RWPE1 (cell line): ENCODE measurements around the gene PLSCR1.
A peak's percentile ranks its signal among the peaks of the same experiment; 100 is the strongest.
"Not testable (repeated sequence)": the region's sequence is repeated elsewhere in the genome, so short reads cannot be mapped to it uniquely, and the experiment has no call there.

ENCODE experiments used
- CTCF ChIA-PET: fragments of 350-600 bp; sonication (Branson Sonifier 250); formaldehyde crosslinking; extraction: SDS; loops from one replicate; lab custom pipeline; 2021; lab: Yijun Ruan, JAX
- POLR2A ChIA-PET: fragments of 400-600 bp; formaldehyde crosslinking; extraction: SDS; loops from one replicate; lab custom pipeline; 2020; ENCODE audit warnings: antibody characterized with exemption; ENCODE audit not compliant: low non-redundant PET; lab: Yijun Ruan, JAX
- DNase-seq: peaks from one replicate; pipeline ENCODE4 v3.0.0; 2012; ENCODE audit warnings: low spot score
- H3K27ac ChIP-seq: fragments of 450-650 bp; 2 replicates; pipeline ENCODE4 v1.5.1; 2017
- TF ChIP-seq, protein P1 (sequence below): fragments of 450-650 bp; conservative IDR thresholded peaks from 2 replicates; pipeline ENCODE4 v1.5.1; 2017; ENCODE audit warnings: low read depth, mild to moderate bottlenecking

PLSCR1 gene

DNA sequence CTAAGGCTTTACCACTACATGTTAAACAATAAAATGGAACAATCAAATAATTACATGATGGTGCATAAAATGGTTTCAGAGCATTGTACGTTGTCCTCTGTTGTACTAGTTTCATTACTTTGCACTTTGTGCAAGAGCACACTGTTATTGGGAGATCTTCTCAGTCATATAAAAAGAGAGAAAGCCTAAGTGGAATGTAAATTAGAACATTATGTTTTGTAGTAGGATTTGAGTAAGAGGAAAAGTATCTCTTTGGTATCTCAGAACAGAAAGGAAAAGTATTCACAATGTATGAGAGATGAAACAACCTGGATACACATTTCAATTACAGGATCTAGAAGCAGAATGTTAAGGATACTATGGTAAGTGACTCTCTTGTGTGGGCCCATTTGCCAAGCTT, 48.2 kb downstream of the PLSCR1 start:
- no peak for DNase-seq
- ChIA-PET POLR2A (no interaction called here), CTCF (no interaction called here)
- TF ChIP-seq, protein P1, sequence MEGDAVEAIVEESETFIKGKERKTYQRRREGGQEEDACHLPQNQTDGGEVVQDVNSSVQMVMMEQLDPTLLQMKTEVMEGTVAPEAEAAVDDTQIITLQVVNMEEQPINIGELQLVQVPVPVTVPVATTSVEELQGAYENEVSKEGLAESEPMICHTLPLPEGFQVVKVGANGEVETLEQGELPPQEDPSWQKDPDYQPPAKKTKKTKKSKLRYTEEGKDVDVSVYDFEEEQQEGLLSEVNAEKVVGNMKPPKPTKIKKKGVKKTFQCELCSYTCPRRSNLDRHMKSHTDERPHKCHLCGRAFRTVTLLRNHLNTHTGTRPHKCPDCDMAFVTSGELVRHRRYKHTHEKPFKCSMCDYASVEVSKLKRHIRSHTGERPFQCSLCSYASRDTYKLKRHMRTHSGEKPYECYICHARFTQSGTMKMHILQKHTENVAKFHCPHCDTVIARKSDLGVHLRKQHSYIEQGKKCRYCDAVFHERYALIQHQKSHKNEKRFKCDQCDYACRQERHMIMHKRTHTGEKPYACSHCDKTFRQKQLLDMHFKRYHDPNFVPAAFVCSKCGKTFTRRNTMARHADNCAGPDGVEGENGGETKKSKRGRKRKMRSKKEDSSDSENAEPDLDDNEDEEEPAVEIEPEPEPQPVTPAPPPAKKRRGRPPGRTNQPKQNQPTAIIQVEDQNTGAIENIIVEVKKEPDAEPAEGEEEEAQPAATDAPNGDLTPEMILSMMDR: no peak
- no peak overlapping the region for H3K27ac ChIP-seq

DNA sequence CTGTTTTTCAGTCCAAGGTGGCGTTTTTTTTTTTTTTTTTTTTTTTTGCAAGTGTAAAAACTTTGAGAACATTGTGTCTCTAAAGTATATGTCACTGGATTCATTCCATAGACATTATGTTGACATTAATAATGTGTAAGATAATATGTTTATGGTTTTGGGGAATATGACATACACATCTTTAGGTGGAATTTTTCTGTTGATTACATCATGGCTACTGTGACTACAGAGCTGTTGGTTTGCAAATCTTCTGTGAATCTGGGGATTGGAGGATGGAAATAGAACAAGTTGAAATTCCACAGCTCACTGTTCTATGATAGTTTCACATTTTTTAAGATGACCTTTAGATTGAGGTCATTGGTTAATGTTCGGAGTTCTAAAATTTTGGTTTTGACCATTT, 50.6 kb downstream of the PLSCR1 start:
- TF ChIP-seq, protein P1: no peak
- no peak overlapping the region for H3K27ac ChIP-seq
- DNase-seq: no peak
- CTCF ChIA-PET: interaction anchor here (0.9 kb wide), 1 partner anchor 118 kb away, joined by 3 read pairs; no protein-coding TSS in a partner anchor
- POLR2A ChIA-PET: no interaction called here

DNA sequence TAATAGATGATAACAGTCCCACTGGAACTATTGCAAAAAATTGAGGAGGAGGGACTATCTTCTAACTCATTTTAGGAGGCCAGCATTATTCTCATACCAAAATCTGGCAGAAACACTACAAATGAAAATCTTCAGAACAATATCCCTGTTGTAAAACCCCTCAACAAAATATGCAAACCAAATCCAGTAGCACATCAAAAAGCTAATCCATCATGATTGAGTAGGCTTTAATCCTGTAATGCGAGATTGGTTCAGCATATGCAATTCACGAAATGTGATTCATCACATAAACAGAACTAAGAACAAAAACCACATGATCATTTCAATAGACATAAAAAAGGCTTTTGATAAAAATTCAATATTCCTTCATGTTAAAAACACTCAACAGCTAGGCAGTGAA, 51.2 kb downstream of the PLSCR1 start:
- CTCF ChIA-PET: interaction anchor here (0.9 kb wide), 1 partner anchor 117 kb away, joined by 3 read pairs; no protein-coding TSS in a partner anchor
- POLR2A ChIA-PET: no interaction called here
- no peak for DNase-seq

DNA sequence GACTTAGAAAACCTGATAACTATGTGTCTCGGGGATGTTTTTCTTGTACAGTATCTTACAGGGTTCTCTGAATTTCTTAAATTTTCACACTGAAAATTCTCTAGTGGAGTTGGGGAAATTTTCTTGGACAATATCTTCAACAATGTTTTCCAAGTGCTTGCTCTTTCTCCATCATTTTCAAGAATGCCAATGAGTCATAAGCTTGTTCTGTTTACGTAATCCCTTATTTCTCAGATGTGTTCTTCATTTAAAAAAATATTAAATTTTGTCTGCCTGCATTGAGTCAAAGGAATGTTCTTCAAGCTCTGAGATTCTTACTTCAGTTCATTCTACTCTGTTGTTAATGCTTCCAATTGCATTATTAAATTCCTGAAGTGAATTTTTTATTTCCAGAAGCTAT, 53.1 kb downstream of the PLSCR1 start:
- ChIA-PET CTCF (no interaction called here), POLR2A (no interaction called here)
- TF ChIP-seq, protein P1: no peak
- DNase-seq: peak; percentile 10
- H3K27ac ChIP-seq: no peak overlapping the region

More for the DNA sequence above, 51.2 kb downstream of the PLSCR1 start:
- TF ChIP-seq, protein P1: no peak
- no peak overlapping the region for H3K27ac ChIP-seq

DNA sequence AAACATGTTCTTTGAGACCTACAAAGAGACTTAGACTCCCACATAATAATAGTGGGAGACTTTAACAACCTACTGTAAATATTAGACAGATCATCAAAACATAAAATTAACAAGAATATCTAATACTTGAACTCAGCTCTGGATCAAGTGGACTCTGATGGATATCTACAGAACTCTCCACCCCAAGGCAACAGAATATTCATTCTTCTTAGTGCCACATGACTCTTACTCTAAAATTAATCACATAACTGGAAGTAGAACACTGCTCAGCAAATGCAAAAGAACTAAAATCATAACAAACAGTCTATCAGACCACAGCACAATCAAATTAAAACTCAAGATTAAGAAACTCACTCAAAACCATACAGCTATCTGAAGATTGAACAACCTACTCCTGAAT, 59.1 kb downstream of the PLSCR1 start:
- H3K27ac ChIP-seq: no peak overlapping the region
- CTCF ChIA-PET: no interaction called here
- TF ChIP-seq, protein P1: no peak
- no peak for DNase-seq
- POLR2A ChIA-PET: no interaction called here

DNA sequence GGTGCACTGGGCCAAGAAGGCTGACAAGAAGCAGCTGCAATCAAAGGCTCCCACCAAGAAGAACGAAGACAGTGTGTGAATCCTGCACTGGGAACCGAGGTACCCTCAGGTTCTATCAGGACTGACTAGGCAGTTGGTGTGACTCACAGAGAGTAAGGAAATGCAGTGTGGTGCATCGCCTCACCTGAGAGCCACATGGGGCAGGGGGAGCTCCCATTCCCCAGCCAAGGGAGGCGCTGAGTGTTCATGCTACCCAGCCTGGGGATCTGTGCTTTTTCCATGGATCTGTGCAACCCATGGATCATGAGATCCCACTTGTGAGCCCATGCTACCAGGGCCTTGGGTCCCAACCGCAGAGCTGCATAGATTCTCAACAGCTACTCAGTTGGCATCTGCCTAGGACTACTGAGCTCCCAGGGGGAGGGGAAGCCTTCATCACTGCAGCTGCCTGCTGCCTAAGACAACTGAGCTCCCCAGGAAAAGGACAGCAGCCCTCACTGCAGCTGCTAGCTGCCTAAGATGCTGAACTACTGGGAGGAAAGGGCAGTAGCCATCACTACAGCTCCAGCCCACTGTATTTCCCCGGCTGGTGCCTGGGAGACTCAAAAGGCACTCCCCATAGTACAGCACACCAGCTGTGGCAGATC, 68.2 kb downstream of the PLSCR1 start:
- POLR2A ChIA-PET: no interaction called here
- CTCF ChIA-PET: interaction anchor here (0.7 kb wide), 1 partner anchor 13 kb away, joined by 4 read pairs; no protein-coding TSS in a partner anchor
- no peak overlapping the region for H3K27ac ChIP-seq
- DNase-seq: no peak
- TF ChIP-seq, protein P1: no peak

DNA sequence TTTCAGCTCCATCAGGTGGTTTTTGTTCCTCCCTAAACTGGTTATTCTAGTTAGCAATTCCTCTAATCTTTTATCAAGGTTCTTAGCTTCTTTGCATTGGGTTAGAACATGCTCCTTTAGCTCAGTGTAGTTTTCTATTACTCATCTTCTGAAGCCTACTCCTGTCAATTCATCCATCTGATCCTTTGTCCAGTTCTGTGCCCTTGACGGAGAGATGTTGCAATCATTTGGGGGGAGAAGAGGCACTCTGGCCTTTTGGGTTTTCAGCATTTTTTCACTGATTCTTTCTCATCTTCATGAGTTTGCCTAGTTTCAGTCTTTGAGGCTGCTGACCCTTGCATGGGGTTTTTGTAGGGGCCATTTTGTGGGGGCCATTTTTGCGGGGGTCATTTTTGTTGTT, 69.4 kb downstream of the PLSCR1 start:
- CTCF ChIA-PET, H3K27ac ChIP-seq, POLR2A ChIA-PET, DNase-seq: not testable (repeated sequence)
